Fibroblast of pulmonary artery (primary cell): ENCODE data around the gene FAM53B.

ENCODE experiments used
- DNase-seq: peaks from one replicate; pipeline ENCODE4 v3.0.0-alpha.2; 2010; ENCODE audit warnings: low read depth
- H3K4me3 ChIP-seq: replicated peaks from 2 replicates; pipeline ENCODE4 v1.5.1; 2011; ENCODE audit warnings: low read depth, mild to moderate bottlenecking, control low read depth, low read length, moderate library complexity
- TF ChIP-seq, protein P1 (sequence below): IDR thresholded peaks from 2 replicates; pipeline ENCODE4 v1.5.1; 2011; ENCODE audit warnings: mild to moderate bottlenecking, control low read depth, low read length, inconsistent platforms; ENCODE audit errors: missing control alignments

FAM53B gene

DNA sequence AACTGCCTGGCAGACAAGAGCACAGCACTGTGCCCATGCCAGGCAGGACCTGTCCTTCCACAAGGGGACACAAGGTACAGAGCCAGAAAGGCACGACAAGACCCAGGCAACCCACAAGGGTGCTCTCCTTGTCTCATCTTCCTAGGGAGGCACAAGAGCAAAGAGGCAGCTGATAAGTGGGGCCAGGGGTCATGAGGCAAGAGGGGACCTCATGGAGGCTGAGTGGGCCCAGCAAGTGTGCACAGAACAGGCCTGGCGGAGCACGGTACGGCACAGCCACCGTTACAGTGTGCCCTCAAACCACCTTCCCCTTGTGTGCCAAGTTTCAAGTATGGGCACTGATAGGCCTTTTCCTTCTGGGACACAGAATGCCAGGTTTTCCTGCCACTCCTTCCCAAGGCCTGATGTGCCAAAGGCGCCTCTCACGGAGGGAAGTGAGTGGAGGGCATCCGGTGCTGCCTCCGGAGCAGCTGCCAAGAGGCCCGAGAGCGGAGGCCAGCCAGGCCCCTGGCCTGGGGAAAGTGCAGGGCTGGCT, 75.6 kb downstream of the FAM53B start:
- DNase-seq, result no peak
- TF ChIP-seq, protein P1, sequence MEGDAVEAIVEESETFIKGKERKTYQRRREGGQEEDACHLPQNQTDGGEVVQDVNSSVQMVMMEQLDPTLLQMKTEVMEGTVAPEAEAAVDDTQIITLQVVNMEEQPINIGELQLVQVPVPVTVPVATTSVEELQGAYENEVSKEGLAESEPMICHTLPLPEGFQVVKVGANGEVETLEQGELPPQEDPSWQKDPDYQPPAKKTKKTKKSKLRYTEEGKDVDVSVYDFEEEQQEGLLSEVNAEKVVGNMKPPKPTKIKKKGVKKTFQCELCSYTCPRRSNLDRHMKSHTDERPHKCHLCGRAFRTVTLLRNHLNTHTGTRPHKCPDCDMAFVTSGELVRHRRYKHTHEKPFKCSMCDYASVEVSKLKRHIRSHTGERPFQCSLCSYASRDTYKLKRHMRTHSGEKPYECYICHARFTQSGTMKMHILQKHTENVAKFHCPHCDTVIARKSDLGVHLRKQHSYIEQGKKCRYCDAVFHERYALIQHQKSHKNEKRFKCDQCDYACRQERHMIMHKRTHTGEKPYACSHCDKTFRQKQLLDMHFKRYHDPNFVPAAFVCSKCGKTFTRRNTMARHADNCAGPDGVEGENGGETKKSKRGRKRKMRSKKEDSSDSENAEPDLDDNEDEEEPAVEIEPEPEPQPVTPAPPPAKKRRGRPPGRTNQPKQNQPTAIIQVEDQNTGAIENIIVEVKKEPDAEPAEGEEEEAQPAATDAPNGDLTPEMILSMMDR, result no peak
- no peak overlapping the region for H3K4me3 ChIP-seq

DNA sequence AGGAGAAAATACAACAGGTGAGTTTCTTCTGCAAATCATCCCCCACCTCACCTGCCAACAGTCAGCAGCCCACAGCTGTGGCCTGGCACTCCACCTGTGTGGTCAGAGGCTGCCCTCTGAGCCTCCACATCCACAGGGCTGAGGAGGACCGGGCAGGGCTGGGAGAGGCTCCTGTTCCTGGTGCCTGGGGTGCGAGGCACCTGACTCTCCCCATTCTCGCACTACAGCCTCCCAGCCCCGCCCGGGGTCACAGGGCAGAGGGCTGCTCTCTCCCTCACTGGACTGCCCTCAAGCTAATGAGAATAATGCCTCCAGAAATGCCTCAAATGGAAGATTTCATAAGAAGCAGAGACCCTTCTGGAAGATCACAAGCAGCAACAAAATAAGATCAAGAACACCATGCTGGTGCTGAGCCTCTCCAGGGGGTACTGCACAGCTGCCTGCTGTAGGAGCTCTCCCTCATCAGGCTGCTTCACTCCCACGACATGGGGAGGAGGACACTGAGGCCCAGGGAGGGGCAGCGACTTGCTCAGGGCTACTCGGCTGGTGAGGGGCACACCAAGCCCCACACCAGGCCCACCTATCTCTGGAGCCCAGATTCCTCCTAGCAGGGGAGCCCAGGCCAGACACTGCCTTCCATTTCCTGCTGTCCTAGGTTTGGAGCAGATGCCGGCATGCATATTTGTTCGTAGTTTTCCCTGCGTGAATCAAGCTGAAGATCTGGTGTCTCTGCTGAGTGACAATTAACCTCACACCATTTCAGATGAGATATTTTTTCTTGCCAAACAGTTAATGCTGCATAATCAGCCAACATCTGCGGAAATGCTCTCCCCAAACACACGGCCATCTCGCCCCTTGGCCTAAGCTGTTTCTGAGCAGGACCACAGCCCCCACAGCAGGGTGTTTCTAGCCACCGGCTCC, 76.5 kb downstream of the FAM53B start:
- TF ChIP-seq, protein P1, result no peak
- H3K4me3 ChIP-seq, result no peak overlapping the region
- no peak for DNase-seq

DNA sequence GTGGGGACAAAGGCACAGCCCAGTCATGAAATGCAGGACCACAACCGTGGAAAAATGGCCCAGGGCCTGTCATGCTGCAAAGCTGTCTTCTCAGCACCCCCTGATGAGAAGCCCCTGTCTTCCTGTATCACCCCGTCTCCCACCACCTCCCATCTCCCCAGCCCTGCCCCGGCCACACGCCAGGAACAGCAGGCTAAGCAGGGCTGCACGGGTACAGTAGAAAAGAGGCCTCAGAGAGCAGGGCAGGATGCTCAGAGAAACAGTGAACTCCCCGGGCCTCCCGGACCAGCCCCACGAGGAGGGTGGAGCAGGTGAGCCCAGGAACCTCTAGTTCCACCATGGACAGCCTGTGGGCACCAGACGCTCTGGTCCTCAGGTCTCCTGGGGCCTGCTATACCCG, 77.7 kb downstream of the FAM53B start:
- no peak for DNase-seq
- H3K4me3 ChIP-seq, result no peak overlapping the region
- TF ChIP-seq, protein P1, result no peak

DNA sequence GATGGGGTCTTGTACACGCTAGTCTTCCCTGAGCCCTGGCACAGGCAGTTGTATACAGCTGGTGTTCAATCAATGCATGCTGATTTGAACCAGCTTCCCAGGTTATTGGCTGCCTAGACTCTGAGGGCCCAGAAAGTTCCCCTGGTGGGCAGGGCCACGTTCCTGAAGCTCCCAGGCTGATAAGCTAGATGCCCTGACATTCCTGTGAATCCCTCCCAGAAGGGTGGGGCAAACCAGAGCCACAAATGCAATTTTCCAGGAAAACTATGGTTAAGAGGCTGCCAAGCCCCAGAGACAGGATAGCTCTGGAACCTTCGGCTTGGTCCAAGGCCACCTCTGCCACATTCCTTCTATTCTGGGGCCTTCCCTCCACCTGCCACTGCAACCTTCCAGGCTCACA, 78.2 kb downstream of the FAM53B start:
- no peak for DNase-seq
- no peak overlapping the region for H3K4me3 ChIP-seq
- TF ChIP-seq, protein P1, result no peak

DNA sequence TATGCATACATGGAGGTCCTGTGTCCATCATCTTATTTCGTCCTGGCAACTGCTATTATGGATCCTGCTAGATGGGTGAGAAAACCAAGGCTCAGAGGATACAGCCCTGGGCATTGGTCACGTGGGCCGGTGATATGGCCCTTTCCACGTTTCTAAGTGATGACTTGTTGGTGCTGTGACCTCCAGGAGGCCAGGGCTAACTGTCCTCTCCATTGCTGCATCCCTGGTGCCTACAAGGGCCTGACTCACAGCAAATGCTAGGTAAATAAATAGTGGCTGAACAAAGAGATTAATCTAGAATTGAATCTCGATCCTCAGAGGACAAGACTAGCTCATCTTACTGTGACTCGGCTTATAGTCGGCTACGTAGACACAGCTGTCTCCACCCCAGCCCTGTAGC, 78.6 kb downstream of the FAM53B start:
- DNase-seq, result no peak
- TF ChIP-seq, protein P1, result no peak
- no peak overlapping the region for H3K4me3 ChIP-seq

DNA sequence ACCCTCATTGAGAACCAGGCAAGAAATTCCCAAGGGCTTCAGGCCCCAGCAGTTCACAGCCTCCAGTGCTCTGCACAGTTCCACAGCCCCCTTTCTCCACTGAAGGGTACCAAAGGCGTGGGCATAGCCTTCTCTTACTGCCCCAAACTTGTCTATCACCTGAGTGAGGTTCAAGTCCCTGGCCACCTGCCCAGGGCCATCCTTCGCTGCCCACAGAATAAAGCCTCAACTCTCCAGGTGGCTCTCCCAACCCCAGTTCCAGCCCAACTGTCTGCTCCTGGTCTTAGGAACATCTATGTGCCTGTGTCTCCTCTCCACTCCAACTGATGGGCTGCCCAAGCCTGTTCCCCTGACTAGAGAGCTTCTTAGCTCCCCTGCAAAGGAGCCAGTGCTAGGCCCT, 79.1 kb downstream of the FAM53B start:
- TF ChIP-seq, protein P1, result no peak
- H3K4me3 ChIP-seq, result no peak overlapping the region
- DNase-seq, result no peak
